ENCODE measurements around the gene LAMA3. TPM values are rescaled to one million over a fixed set of nuclear protein-coding genes. Genes with fewer than 3 reads are reported as not detected.

LAMA3 gene, protein sequence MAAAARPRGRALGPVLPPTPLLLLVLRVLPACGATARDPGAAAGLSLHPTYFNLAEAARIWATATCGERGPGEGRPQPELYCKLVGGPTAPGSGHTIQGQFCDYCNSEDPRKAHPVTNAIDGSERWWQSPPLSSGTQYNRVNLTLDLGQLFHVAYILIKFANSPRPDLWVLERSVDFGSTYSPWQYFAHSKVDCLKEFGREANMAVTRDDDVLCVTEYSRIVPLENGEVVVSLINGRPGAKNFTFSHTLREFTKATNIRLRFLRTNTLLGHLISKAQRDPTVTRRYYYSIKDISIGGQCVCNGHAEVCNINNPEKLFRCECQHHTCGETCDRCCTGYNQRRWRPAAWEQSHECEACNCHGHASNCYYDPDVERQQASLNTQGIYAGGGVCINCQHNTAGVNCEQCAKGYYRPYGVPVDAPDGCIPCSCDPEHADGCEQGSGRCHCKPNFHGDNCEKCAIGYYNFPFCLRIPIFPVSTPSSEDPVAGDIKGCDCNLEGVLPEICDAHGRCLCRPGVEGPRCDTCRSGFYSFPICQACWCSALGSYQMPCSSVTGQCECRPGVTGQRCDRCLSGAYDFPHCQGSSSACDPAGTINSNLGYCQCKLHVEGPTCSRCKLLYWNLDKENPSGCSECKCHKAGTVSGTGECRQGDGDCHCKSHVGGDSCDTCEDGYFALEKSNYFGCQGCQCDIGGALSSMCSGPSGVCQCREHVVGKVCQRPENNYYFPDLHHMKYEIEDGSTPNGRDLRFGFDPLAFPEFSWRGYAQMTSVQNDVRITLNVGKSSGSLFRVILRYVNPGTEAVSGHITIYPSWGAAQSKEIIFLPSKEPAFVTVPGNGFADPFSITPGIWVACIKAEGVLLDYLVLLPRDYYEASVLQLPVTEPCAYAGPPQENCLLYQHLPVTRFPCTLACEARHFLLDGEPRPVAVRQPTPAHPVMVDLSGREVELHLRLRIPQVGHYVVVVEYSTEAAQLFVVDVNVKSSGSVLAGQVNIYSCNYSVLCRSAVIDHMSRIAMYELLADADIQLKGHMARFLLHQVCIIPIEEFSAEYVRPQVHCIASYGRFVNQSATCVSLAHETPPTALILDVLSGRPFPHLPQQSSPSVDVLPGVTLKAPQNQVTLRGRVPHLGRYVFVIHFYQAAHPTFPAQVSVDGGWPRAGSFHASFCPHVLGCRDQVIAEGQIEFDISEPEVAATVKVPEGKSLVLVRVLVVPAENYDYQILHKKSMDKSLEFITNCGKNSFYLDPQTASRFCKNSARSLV (N-terminal part only)
- total RNA-seq, result 0.96 and 4.8 TPM in 2 replicates

DNA sequence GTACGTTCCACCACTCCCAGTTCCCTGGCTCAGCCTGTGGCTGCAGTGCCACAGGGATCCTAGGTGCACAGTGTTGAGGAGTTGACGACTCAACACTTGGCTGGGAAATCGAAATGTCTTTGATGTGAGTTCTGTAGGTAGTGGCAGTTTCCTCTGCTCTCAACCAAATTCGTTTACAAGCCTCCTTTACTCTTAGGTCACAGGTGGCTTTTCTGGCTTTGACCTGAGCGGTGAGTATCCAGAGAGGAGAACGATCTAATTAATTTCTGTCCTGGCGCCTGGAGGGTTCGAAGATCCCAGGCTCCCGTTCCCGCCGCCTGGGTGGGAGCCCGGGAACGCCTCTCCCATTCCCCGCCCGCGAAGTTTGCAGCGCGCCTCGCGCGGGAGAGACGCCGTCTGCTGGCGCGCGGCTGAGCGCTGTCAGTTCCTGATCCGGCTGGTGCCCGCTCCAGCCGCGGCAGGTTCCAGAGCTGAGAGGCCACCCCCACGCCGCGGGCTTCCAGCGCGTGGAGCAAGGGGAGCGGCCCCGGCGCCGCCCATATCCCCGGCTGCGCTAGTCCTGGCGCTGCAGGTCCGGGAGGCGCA lies at the start of gene LAMA3:
Gene LAMA3 (plus strand): TSS at position 423 of the 585 bp plus-strand sequence. CDS start 231 bp downstream, outside the sequence.

DNA sequence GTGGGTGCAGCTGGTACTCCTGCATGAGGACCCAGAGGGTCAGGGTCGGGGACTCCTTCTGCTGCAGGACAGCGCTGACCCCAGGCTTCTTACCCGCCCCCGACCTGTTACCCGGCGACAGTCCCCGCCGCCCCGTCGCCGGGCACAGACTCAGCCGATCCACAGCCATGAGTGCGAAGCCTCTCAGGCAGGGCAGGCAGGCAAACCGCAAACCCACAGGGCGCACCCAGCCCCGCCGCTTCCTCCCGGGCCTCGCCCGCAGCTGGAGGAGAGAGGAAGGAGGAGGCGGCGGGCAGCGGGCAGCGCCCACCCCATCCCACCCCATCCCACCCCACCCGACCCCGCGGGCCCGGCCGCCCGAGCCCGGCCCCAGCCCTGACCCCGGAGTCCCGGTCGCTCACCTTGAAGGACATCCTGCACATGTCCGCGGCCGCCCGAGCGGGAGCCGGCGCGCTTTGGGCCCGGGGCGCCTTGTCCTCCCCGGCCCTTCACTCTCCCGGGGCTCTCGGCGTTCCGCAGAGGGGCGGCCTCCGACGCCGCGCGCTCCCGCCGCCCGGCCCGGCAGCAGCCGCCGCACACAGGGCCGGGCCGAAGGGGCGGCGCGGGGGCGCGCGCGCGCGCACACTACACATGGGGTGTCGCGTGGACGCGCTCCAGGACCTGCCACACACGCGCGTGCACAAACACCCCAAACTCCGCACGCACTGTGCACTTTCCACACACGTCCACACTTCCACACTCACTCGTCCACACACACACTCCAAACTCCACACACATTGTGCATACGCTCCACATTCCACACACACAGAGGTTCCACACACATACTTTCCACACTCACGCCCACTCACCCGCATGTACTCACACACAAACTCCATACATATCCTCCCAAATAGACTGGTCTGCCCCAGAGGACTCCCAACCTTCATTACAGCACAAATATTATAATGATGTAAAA lies 26.7 kb upstream of the LAMA3 start, which contains the start of gene ANKRD29:
Gene ANKRD29 (minus strand): TSS at position 603 of the 955 bp plus-strand sequence. CDS start 181 bp downstream, at position 422.

Other genes with a start within 250 kb of the LAMA3 start
- gene RIOK3, start 236.2 kb upstream of the LAMA3 start, total RNA-seq, result 44.1 and 83.7 TPM in 2 replicates
- gene RMC1, start 185.9 kb upstream of the LAMA3 start, total RNA-seq, result 27.6 and 28.5 TPM in 2 replicates
- gene NPC1, start 102.9 kb upstream of the LAMA3 start, total RNA-seq, result 20.5 and 63.4 TPM in 2 replicates
- 0.38 and 3.9 TPM in 2 replicates for gene ANKRD29, start 26.5 kb upstream of the LAMA3 start, total RNA-seq